Thoracic aorta (tissue), 2 donors: ENCODE data around the gene ATF7IP. TPM values are rescaled to one million over a fixed set of nuclear protein-coding genes. Genes with fewer than 3 reads are reported as not detected.
A peak's percentile ranks its signal among the peaks of the same experiment; 100 is the strongest.

ENCODE experiments used
- ATAC-seq: fragments of 150-250 bp; one replicate; pipeline ENCODE4 v1.8.0; 2017; ENCODE audit warnings: low read depth; ENCODE audit not compliant: insufficient number of reproducible peaks, low FRiP score
- DNase-seq: peaks from one replicate; pipeline ENCODE4 v3.0.0-alpha.2; 2020; ENCODE audit warnings: low spot score
- H3K27ac ChIP-seq, 2 donors: fragments of 200-600 bp; sonication (generic); 1 replicate in 1 of 2; 2 replicates in 1 of 2; pipeline ENCODE4 v1.5.1; 2016; ENCODE audit warnings: mild to moderate bottlenecking in 2 of 2, moderate library complexity in 2 of 2
- H3K27me3 ChIP-seq: fragments of 200-600 bp; sonication (generic); replicated peaks from 2 replicates; pipeline ENCODE4 v1.6.0; 2016; ENCODE audit warnings: mild to moderate bottlenecking; ENCODE audit not compliant: insufficient read depth
- H3K36me3 ChIP-seq: fragments of 200-600 bp; sonication (generic); one replicate; pipeline ENCODE4 v1.5.1; 2016
- H3K4me1 ChIP-seq, 2 donors: fragments of 200-600 bp; sonication (generic); 1 replicate in 1 of 2; 2 replicates in 1 of 2; pipeline versions ENCODE4 v1.5.1 to v1.6.0; 2016; ENCODE audit warnings: low read depth in 2 of 2, mild to moderate bottlenecking in 1 of 2; ENCODE audit not compliant: control insufficient read depth in 1 of 2
- H3K4me3 ChIP-seq: fragments of 200-600 bp; sonication (generic); 2 replicates; pipeline ENCODE4 v1.5.1; 2016; ENCODE audit warnings: mild to moderate bottlenecking
- H3K9me3 ChIP-seq: fragments of 200-600 bp; sonication (generic); 2 replicates; pipeline ENCODE4 v1.5.1; 2016
- CTCF ChIP-seq: fragments of 200-600 bp; sonication (generic); IDR thresholded peaks from one replicate; pipeline ENCODE4 v1.5.1; 2019; ENCODE audit warnings: antibody characterized with exemption
- total RNA-seq, 2 donors: library from RNA; depleted of rRNA; stranded (reverse); fragments of >200 nt; gene quantifications; one replicate each; pipeline versions ENCODE4 v1.1.0 to v1.2.3, GENCODE V29; 2016

ATF7IP gene
- total RNA-seq, 2 donors from 2014 or later, result 41.0 to 41.7 TPM

GRCh38 chr12:14410841-14411569 is 45.5 kb downstream of the ATF7IP start:
- no peaks in the 10 kb centered on the region for H3K9me3 ChIP-seq
- H3K27ac ChIP-seq, result no peak overlapping the region
- no peaks in the 10 kb centered on the region for H3K27me3 ChIP-seq
- no peak for TF ChIP-seq CTCF
- DNase-seq (no peak), ATAC-seq (no peak)
- H3K4me3 ChIP-seq, result no peak overlapping the region
- H3K36me3 ChIP-seq, result no peaks in the 10 kb centered on the region
- H3K4me1 ChIP-seq, result peaks cover 10 to 27% of the 10 kb centered on the region in 2 donors

- no peak for TF ChIP-seq CTCF
- Histone ChIP-seq H3K27ac (no peak overlapping the region), H3K36me3 (no peaks in the 10 kb centered on the region), H3K4me1 (peaks cover 31 to 47% of the 10 kb centered on the region in 2 donors), H3K4me3 (no peak overlapping the region), H3K27me3 (no peaks in the 10 kb centered on the region), H3K9me3 (peaks cover 2% of the 10 kb centered on the region)
- no peak for ATAC-seq
- DNase-seq, result no peak
These were observed 51.2 kb downstream of the ATF7IP start for GRCh38 chr12:14416658-14417057.

- H3K27ac ChIP-seq, result no peak overlapping the region
- TF ChIP-seq CTCF, result no peak
- DNase-seq, result no peak
- H3K4me1 ChIP-seq, result peaks cover 31 to 45% of the 10 kb centered on the region in 2 donors
- no peak overlapping the region for H3K4me3 ChIP-seq
- H3K27me3 ChIP-seq, result no peaks in the 10 kb centered on the region
- peaks cover 5% of the 10 kb centered on the region for H3K9me3 ChIP-seq
- ATAC-seq, result no peak
- H3K36me3 ChIP-seq, result no peaks in the 10 kb centered on the region
These were observed 52.2 kb downstream of the ATF7IP start for GRCh38 chr12:14417715-14418114.

GRCh38 chr12:14418451-14418890 is 53.0 kb downstream of the ATF7IP start:
- peak overlapping the region; percentile 50 for H3K4me3 ChIP-seq
- no peak for ATAC-seq

More at GRCh38 chr12:14418451-14418890, 53.0 kb downstream of the ATF7IP start:
- TF ChIP-seq CTCF, result peak; percentile 31
- no peaks in the 10 kb centered on the region for H3K27me3 ChIP-seq
- H3K4me1 ChIP-seq, result peaks cover 31 to 43% of the 10 kb centered on the region in 2 donors
- no peaks in the 10 kb centered on the region for H3K36me3 ChIP-seq
- H3K27ac ChIP-seq, result no peak overlapping the region
- DNase-seq, result no peak
- H3K9me3 ChIP-seq, result peaks cover 5% of the 10 kb centered on the region
